Measurements from ENCODE around the gene NHERF2. TPM values are rescaled to one million over a fixed set of nuclear protein-coding genes. Genes with fewer than 3 reads are reported as not detected.

Gene NHERF2
- total RNA-seq, 1 donor from 2014 or later, result 3.0 TPM

DNA sequence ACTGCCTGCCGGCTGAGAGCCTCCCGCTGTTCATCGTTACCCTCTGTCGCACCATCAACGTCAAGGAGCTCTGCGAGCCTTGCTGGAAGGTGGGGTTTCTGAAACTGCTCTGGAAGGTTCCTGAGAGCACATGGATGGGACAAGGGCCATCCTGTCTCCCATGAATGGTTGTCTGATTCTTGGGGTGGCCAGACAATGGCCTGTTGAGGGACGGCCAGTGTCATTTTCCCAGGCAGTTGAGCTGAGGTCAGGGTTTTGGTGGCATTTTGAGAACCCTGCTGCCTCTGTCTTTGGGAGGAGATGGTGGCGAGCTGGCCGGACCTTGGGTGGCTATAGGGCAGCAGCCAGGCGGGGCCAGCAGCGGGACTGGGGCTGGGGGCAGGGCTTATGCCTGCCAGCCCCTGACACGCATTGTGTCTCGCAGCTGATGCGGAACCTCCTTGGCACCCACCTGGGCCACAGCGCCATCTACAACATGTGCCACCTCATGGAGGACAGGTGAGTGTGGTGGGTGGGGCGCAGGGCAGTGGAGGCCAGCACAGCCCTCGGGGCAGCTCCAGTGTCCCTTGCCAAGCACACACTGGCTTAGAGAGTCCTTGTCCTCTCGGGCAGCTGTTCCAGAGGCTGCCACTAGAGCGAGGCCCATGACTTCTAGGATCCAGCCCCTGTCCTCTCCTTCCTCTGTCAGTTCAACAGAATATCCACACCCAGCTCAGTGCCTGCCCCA, 30.1 kb downstream of the NHERF2 start:
- peak; percentile 59 for DNase-seq (ENCODE audit: low spot score)
- peaks cover 2% of the 10 kb centered on the region for H3K27me3 Mint-ChIP-seq (ENCODE audit: insufficient read depth, low read depth)
- H3K27ac ChIP-seq, result no peak overlapping the region

DNA sequence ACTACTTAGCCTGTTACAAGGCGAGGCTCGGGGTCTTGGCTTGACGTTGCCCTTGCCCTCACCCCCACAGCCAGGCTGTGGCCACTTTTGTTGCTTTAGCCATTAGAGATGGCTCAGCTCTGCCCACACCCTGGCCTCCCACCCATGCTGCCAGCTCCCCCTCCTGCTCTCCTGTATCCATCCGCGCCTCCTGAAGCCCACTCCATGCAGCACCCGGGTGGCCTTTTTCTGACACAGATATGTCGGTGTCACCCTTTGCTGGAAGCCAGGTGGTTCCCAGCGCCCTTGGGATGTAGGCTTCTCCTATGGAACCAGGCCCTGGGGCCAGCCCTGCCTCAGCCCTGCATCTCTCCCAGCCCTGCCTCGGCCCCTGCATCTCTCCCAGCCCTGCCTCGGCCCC, 30.7 kb downstream of the NHERF2 start:
- H3K27ac Mint-ChIP-seq, result no peak overlapping the region
- H3K27me3 Mint-ChIP-seq (ENCODE audit: insufficient read depth, low read depth), result peaks cover 2% of the 10 kb centered on the region
- peaks cover 11% of the 10 kb centered on the region for H3K4me1 Mint-ChIP-seq

More for the DNA sequence above, 30.1 kb downstream of the NHERF2 start:
- Histone ChIP-seq H3K79me2 (ENCODE audit: low read depth) (no peaks in the 10 kb centered on the region), H3K4me2 (no peak overlapping the region), H4K20me1 (ENCODE audit: low read depth) (no peaks in the 10 kb centered on the region), H3K9me3 (ENCODE audit: low read depth) (no peaks in the 10 kb centered on the region), H3F3A (ENCODE audit: low read depth) (peaks cover 11% of the 10 kb centered on the region), H3K4me3 (no peak overlapping the region), H3K4me1 (peaks cover 7% of the 10 kb centered on the region), H3K9ac (no peak overlapping the region), H3K36me3 (no peaks in the 10 kb centered on the region), H3K27me3 (no peaks in the 10 kb centered on the region), H2AFZ (replicated peaks) (no peak overlapping the region)
- Mint-ChIP-seq H3K27ac (no peak overlapping the region), H3K4me1 (peaks cover 11% of the 10 kb centered on the region), H3K4me3 (no peak overlapping the region), H3K36me3 (peaks cover 2% of the 10 kb centered on the region), H3K9me3 (no peaks in the 10 kb centered on the region)
- TF ChIP-seq, protein P1, sequence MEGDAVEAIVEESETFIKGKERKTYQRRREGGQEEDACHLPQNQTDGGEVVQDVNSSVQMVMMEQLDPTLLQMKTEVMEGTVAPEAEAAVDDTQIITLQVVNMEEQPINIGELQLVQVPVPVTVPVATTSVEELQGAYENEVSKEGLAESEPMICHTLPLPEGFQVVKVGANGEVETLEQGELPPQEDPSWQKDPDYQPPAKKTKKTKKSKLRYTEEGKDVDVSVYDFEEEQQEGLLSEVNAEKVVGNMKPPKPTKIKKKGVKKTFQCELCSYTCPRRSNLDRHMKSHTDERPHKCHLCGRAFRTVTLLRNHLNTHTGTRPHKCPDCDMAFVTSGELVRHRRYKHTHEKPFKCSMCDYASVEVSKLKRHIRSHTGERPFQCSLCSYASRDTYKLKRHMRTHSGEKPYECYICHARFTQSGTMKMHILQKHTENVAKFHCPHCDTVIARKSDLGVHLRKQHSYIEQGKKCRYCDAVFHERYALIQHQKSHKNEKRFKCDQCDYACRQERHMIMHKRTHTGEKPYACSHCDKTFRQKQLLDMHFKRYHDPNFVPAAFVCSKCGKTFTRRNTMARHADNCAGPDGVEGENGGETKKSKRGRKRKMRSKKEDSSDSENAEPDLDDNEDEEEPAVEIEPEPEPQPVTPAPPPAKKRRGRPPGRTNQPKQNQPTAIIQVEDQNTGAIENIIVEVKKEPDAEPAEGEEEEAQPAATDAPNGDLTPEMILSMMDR (IDR thresholded peaks at IDR 0.05), result peak; percentile 37
- TF ChIP-seq EZH2phosphoT487 (IDR thresholded peaks at IDR 0.05) (no peak), EZH2 (IDR thresholded peaks at IDR 0.05) (no peak)

DNA sequence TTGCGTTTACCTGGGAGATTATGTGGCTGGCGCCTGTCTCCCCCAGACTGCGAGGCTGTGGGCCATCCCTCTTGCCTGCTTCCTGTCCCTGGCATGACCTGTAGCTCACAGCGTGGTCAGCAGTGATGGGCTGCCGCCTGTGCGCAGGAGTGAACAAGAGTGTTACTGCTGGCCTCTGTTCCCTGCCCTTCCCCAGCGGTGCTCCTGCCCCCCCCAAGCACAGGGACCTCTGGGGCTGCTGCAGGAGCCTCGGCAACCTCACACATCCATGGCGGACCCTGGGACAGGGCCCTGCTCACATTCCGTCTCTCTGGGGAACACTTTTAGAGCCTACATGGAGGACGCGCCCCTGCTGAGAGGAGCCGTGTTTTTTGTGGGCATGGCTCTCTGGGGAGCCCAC, 31.7 kb downstream of the NHERF2 start:
- H3K36me3 ChIP-seq, result no peaks in the 10 kb centered on the region
- peak overlapping the region; percentile 49 for H3K4me2 ChIP-seq
- H3K9ac ChIP-seq, result no peak overlapping the region
- no peaks in the 10 kb centered on the region for H3K79me2 ChIP-seq (ENCODE audit: low read depth)
- H3K27me3 ChIP-seq, result no peaks in the 10 kb centered on the region
- H3K9me3 ChIP-seq (ENCODE audit: low read depth), result no peaks in the 10 kb centered on the region
- peak overlapping the region; percentile 81 for H3K27ac ChIP-seq
- no peaks in the 10 kb centered on the region for H3K36me3 Mint-ChIP-seq
- peaks cover 11% of the 10 kb centered on the region for H3F3A ChIP-seq (ENCODE audit: low read depth)
- H4K20me1 ChIP-seq (ENCODE audit: low read depth), result no peaks in the 10 kb centered on the region
- peak; percentile 24 for DNase-seq (ENCODE audit: low spot score)
- H2AFZ ChIP-seq (replicated peaks), result no peak overlapping the region
- H3K4me3 Mint-ChIP-seq, result peak overlapping the region; percentile 38
- H3K9me3 Mint-ChIP-seq, result no peaks in the 10 kb centered on the region
- no peak overlapping the region for H3K4me3 ChIP-seq
- H3K27ac Mint-ChIP-seq, result peak overlapping the region; percentile 83
- H3K4me1 Mint-ChIP-seq, result peaks cover 11% of the 10 kb centered on the region
- peaks cover 2% of the 10 kb centered on the region for H3K27me3 Mint-ChIP-seq (ENCODE audit: insufficient read depth, low read depth)
- TF ChIP-seq EZH2 (IDR thresholded peaks at IDR 0.05) (no peak), EZH2phosphoT487 (IDR thresholded peaks at IDR 0.05) (no peak)
- TF ChIP-seq, protein P1 (IDR thresholded peaks at IDR 0.05), result no peak
- peaks cover 7% of the 10 kb centered on the region for H3K4me1 ChIP-seq

More for the DNA sequence above, 30.7 kb downstream of the NHERF2 start:
- Mint-ChIP-seq H3K4me3 (no peak overlapping the region), H3K9me3 (no peaks in the 10 kb centered on the region), H3K36me3 (peaks cover 2% of the 10 kb centered on the region)
- no peak for TF ChIP-seq EZH2phosphoT487 (IDR thresholded peaks at IDR 0.05)
- no peak for TF ChIP-seq EZH2 (IDR thresholded peaks at IDR 0.05)
- TF ChIP-seq, protein P1 (IDR thresholded peaks at IDR 0.05), result no peak
- Histone ChIP-seq H4K20me1 (ENCODE audit: low read depth) (no peaks in the 10 kb centered on the region), H3K9ac (no peak overlapping the region), H3K27ac (no peak overlapping the region), H3K4me2 (no peak overlapping the region), H3K79me2 (ENCODE audit: low read depth) (no peaks in the 10 kb centered on the region), H3K4me1 (peaks cover 7% of the 10 kb centered on the region), H3K4me3 (no peak overlapping the region), H2AFZ (replicated peaks) (no peak overlapping the region), H3K27me3 (no peaks in the 10 kb centered on the region), H3F3A (ENCODE audit: low read depth) (peaks cover 11% of the 10 kb centered on the region), H3K36me3 (no peaks in the 10 kb centered on the region), H3K9me3 (ENCODE audit: low read depth) (no peaks in the 10 kb centered on the region)
- no peak for DNase-seq (ENCODE audit: low spot score)
